HuH-7.5 (cell line): ENCODE data around the gene RIF1.
"Not testable (repeated sequence)": the region's sequence is repeated elsewhere in the genome, so short reads cannot be mapped to it uniquely, and the experiment has no call there.

Source experiments
- DNase-seq: peaks from one replicate; pipeline ENCODE4 v3.0.0; 2011; ENCODE audit warnings: low spot score

Gene RIF1

DNA sequence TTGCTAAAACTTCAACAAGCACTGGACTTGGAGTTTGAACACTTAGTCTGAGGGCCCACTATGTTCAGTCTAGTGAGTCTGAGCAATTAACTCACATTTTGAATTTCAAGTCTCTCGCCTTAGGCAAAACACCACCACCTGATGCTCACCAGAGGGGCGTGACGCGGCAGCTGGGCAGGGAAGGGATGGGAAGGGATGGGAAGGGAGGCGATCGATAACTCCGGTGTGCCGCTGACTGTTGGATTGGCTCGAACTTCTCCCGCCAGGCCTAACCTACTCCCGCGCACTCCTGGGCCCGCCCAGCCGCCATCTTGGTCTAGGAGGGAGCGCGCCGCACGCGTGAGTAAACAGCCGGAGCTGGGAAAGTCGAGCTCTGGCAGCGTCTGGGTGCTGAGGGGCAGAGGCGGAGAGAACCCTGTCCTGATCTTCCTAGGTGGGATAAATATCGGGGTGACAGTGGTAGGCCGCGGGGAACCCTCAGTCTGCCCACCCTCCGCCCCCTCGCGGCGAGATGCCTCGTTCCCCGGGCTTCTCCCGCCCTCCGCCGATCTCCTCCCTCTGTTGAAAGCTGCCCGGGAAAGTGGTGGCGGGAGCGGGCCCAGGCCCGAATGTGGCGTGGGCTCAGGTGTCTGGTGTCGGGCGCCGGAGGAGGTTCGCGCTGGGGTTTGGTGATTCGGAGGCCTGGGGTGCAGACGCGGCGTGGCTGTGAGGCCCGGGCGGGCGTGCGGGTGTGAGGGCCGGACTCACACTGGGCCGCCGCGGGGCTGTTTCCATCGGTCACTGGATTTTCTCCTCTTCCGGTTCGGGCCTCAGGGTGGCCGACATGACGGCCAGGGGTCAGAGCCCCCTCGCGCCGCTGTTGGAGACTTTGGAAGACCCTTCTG is at the start of gene RIF1:
RIF1 (plus strand) TSS at position 302 of the 884 bp plus-strand sequence; CDS start at position 824, 522 bp downstream.
- DNase-seq: peak; percentile 87

- DNase-seq: no peak
Measured at GRCh38 chr2:151361674-151362370, 47.9 kb upstream of the RIF1 start.

- DNase-seq: no peak
Measured at GRCh38 chr2:151363709-151364108, 46.0 kb upstream of the RIF1 start.

GRCh38 chr2:151367571-151367970 is 42.1 kb upstream of the RIF1 start:
- DNase-seq: no peak

DNA sequence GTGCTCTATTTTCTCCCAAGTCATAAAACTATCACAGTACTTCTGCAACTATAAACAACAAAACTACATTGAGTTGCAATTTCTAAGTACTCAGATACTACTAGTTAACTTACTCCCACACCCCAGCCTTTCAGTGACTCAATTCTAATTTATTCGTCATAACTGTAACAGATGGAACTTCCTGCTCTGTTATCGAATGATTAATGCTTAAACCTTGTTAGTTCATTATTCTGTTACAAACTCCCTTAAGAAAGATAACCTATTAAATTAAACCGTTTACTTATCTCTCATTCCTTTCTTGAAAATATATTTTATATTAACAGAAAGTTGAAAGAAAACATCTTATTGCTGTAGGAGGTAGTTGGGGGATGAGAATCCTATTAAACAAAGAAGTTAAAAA is 35.3 kb upstream of the RIF1 start:
- no peak for DNase-seq

DNA sequence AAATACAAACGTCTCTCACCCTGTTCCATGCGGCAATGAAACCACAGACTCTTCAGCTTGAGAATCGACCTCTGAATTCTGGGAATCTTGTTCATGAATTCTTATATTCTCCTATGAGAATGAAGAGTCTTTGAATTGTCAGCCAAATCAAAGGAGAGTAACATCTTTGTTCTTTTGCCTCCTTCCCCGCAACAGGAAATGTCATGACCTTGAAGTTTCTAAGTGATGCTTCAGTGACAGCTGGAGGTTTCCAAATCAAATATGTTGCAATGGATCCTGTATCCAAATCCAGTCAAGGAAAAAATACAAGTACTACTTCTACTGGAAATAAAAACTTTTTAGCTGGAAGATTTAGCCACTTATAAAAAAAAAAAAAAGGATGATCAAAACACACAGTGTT is 30.5 kb upstream of the RIF1 start:
- DNase-seq: no peak

GRCh38 chr2:151380580-151381235 is 29.0 kb upstream of the RIF1 start:
- no peak for DNase-seq

- DNase-seq: no peak
Measured at GRCh38 chr2:151381266-151381665, 28.4 kb upstream of the RIF1 start.

GRCh38 chr2:151388011-151388410 is 21.7 kb upstream of the RIF1 start:
- no peak for DNase-seq

GRCh38 chr2:151391436-151391835 is 18.3 kb upstream of the RIF1 start:
- no peak for DNase-seq

- DNase-seq: no peak
Measured at GRCh38 chr2:151394509-151394908, 15.2 kb upstream of the RIF1 start.

DNA sequence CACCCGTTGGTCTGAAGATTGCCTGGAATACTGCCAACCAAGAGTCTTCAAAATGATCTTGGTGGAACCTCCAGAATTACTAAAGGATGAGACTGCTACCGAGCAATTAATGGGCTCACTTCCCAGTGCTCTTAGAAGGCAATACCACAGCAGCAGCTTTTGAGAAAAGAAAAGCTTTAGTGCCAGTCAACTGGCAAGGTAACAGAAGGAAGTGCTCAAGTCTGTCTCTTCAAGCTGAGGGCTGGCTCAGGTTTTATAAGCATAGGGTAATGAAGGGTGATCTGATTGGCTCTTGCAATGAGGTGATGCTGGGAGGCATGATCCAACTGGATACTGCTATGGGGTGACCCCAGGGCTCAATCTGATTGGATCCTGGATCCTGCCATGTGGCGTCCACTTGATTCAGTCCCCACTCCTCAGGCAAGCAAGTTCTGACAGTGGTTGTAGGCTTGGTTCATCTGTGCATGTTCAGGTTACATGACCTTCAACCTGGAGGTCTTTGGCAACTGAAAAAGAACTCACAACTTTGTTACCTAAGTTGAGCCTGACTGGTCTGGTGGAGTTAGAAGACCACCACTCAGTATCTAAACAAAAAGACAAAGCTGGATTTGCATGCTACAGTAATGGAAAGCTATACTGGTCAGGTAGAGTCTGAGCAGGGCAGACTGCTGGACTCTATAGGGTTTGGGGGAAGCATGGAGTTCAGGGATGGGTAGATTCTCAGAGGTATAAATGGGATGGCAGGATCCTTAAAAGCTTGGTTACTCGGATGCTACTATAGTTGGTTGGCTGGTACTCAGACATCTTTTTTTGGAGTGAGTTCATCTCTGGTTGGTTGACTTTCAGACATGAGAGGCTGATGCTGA is 14.0 kb upstream of the RIF1 start:
- DNase-seq: no peak

- no peak for DNase-seq
Measured at GRCh38 chr2:151399981-151400380, 9.7 kb upstream of the RIF1 start.

- no peak for DNase-seq
Measured at GRCh38 chr2:151401149-151401548, 8.6 kb upstream of the RIF1 start.

DNA sequence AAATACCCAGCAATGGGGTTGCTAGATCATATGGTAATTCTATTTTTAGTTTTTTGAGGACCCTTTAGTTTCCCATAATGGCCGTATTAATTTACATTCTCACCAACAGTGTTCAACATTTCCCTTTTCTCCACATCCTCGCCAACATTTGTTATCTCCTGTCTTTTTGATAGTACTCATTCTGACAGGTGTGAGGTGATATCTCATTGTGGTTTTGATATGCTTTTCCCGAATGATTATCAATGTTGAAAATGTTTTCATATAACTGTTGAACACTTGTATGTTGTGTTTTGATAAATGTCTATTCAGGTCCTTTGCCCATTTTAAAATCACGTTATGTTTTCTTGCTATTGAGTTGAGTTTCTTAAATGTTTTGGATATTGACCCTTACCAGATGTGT is 5.8 kb upstream of the RIF1 start:
- no peak for DNase-seq

GRCh38 chr2:151405376-151405775 is 4.3 kb upstream of the RIF1 start:
- DNase-seq: no peak

DNA sequence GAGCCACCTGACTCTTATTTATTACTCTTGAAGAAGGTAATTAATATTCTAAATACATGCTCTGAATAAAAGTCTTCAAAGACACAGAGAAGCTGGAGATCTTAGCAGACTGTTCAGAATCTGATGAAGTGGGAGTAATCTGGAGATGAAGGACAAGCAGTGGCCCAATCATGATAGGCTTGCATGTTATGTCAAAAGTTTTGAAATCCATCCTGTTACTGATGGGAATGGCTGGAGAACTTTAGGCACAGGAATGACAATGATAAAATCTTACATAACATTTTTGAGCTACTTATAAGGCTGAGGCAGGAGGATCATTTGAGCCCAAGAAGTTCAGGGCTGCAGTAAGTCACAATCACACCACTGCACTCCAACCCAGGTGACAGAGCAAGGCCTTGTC is 2.4 kb upstream of the RIF1 start:
- DNase-seq: no peak

GRCh38 chr2:151408788-151409600 is 708 bp upstream of the RIF1 start:
- DNase-seq: no peak

DNA sequence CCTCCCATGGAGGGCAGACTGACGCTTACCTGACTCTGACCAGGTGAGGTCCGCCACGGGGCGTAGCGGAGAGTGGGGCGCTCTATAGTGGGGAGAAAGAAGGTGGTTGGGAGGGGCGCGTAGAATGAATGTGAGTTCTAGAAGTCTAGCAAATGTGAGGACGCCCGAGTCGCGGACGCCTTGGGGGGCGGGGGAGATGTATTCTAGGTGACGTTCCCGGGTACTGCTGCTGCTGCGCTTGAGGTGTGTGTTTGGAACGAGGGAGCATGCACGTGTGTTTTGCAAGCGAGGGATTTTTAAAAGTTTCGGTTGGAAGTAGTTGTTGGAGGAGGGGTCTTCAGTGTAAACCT is 758 bp downstream of the RIF1 start:
- peak; percentile 52 for DNase-seq

DNA sequence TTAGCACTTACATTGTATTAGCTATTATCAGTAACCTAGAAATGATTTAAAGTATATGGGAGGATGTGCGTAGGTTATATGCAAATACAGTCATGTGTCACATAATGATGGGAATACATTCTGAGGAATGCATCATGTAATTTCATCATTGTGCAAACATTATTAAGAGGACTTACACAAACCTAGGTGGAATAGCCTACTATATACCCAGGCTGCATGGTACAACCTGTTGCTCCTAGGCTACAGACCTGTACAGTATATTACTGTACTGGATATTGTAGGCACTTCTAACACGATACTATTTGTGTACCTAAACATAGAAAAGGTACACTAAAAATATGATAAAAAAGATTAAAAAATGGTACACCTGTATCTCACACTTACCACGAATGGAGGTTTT is 7.9 kb downstream of the RIF1 start:
- DNase-seq: no peak

DNA sequence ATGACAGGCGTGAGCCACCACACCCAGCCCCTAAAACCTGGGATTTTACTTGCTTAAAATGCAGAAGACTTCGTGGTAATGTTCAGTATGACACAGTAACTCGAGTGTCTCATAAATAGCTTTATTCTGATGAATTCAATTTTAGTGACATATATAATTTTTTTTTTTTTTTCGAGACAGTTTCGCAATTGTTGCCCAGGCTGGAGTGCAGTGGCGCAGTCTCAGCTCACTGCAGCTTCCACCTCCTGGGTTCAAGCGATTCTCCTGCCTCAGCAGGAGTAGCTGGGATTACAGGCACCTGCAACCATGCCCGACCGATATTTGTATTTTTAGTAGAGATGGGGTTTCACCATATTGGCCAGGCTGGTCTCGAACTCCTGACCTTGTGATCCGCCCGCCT is 12.0 kb downstream of the RIF1 start:
- DNase-seq: not testable (repeated sequence)
